CD4-positive, alpha-beta T cell treated with Interleukin-6 at 100 ng/mL for 8 hours (primary cell): ENCODE data around the gene CDC5L.

Experiments
- DNase-seq: peaks from one replicate; pipeline ENCODE4 v3.0.0-alpha.2; 2020; ENCODE audit warnings: mixed read lengths, low spot score

The CDC5L gene

GRCh38 chr6:44373787-44374186, 13.7 kb upstream of the CDC5L start:
- DNase-seq = no peak

- no peak for DNase-seq
Measured at GRCh38 chr6:44375071-44375470, 12.4 kb upstream of the CDC5L start.

- DNase-seq = no peak
Measured at GRCh38 chr6:44377484-44377883, 10.0 kb upstream of the CDC5L start.

GRCh38 chr6:44377971-44378370, 9.5 kb upstream of the CDC5L start:
- no peak for DNase-seq

- no peak for DNase-seq
Measured at GRCh38 chr6:44381739-44382138, 5.8 kb upstream of the CDC5L start.

- DNase-seq = no peak
Measured at GRCh38 chr6:44386364-44386928, 1.1 kb upstream of the CDC5L start.

GRCh38 chr6:44386929-44387345, 569 bp upstream of the CDC5L start:
- no peak for DNase-seq

- no peak for DNase-seq
Measured at GRCh38 chr6:44388135-44388487, 605 bp downstream of the CDC5L start.

- DNase-seq = no peak
Measured at GRCh38 chr6:44388887-44389286, 1.4 kb downstream of the CDC5L start.

GRCh38 chr6:44390158-44390683, 2.7 kb downstream of the CDC5L start:
- no peak for DNase-seq

GRCh38 chr6:44395501-44395900, 8.0 kb downstream of the CDC5L start:
- DNase-seq = no peak

- no peak for DNase-seq
Measured at GRCh38 chr6:44396968-44397367, 9.5 kb downstream of the CDC5L start.

GRCh38 chr6:44397424-44398164, 10.1 kb downstream of the CDC5L start:
- no peak for DNase-seq

- DNase-seq = no peak
Measured at GRCh38 chr6:44399991-44400390, 12.5 kb downstream of the CDC5L start.

- DNase-seq = no peak
Measured at GRCh38 chr6:44400572-44400971, 13.1 kb downstream of the CDC5L start.

GRCh38 chr6:44401138-44401537, 13.6 kb downstream of the CDC5L start:
- DNase-seq = no peak

- no peak for DNase-seq
Measured at GRCh38 chr6:44404022-44404714, 16.7 kb downstream of the CDC5L start.

GRCh38 chr6:44404715-44405099, 17.2 kb downstream of the CDC5L start:
- no peak for DNase-seq

GRCh38 chr6:44407951-44408670, 20.6 kb downstream of the CDC5L start:
- DNase-seq = no peak

GRCh38 chr6:44409207-44409794, 21.8 kb downstream of the CDC5L start:
- DNase-seq = no peak

GRCh38 chr6:44410363-44410762, 22.9 kb downstream of the CDC5L start:
- no peak for DNase-seq

- DNase-seq = no peak
Measured at GRCh38 chr6:44411141-44411540, 23.6 kb downstream of the CDC5L start.
